ENCODE measurements around the gene PLA2G15. TPM values are rescaled to one million over a fixed set of nuclear protein-coding genes. Genes with fewer than 3 reads are reported as not detected.

The PLA2G15 gene
- total RNA-seq, 1 experiment from 2014 or later: 24.1 TPM

DNA sequence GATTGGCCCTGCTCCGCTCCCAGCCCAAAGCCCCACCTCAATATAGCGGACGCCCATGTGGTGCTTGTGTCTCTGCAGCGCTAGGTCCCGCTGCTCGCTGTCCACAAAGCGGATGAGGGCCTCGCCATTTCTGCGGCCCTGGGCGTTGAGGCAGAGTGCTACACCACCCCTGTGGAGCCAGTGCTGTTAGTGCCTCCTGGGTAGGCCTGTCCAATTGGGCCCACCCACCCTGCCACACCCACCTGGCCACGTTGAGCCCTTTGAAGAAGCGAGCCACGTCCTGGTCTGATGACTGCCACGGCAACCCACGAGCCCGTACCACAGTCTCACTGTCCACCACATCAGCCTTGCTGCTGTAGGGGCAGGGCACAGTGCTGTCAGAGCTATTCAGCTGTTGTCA, 12.8 kb upstream of the PLA2G15 start:
- no peak for DNase-seq (ENCODE audit: low read depth)

DNA sequence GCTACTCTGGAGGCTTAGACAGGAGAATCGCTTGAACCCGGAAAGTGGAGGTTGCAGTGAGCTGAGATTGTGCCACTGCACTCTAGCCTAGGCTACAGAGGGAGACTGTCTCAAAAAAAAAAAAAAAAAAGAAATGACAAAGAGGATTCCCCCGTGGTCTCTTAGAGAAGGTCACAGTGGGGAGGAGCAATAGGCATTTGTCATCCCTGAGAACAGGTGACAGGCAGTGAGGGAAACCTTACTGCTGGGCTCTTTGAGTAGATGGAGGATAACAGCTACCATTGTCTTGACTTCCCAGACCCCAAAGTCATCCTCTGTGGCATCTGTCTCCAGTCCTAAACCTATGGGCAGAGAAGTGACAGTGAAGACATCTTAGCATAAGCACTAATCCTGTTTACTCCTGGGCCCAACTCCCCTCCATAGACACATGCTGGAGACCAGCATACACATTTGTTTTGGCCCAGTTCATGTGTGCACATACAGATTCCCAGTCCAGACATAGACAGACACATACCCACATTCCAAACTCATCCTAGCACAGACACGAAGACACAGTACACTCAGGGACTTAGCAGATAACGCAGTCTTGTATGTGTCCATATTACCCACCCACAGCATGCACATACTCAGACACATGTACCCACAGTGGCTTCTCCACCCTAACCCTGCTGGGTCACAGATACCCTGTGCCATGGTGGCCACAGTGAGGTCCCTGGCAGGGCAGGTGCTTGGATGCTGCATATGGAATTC, 11.9 kb upstream of the PLA2G15 start:
- no peak for DNase-seq (ENCODE audit: low read depth)

DNA sequence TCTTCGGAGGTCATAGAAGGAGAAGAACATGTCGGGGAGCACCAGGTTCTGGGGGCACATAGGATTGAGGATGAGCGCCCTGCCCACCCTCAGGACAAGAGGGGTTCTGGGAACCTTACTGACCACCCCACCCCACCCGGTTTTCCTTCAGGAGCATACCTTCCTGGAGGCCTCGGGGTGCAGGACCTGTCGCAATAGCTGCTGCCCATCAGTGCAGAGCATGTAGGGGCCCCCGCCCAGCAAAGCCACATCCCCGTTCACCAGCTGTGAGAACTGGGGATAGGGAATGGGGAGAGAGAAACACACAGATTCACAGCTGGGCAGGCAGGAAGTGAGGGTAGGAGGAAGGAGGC, 11.4 kb upstream of the PLA2G15 start:
- no peak for DNase-seq (ENCODE audit: low read depth)

DNA sequence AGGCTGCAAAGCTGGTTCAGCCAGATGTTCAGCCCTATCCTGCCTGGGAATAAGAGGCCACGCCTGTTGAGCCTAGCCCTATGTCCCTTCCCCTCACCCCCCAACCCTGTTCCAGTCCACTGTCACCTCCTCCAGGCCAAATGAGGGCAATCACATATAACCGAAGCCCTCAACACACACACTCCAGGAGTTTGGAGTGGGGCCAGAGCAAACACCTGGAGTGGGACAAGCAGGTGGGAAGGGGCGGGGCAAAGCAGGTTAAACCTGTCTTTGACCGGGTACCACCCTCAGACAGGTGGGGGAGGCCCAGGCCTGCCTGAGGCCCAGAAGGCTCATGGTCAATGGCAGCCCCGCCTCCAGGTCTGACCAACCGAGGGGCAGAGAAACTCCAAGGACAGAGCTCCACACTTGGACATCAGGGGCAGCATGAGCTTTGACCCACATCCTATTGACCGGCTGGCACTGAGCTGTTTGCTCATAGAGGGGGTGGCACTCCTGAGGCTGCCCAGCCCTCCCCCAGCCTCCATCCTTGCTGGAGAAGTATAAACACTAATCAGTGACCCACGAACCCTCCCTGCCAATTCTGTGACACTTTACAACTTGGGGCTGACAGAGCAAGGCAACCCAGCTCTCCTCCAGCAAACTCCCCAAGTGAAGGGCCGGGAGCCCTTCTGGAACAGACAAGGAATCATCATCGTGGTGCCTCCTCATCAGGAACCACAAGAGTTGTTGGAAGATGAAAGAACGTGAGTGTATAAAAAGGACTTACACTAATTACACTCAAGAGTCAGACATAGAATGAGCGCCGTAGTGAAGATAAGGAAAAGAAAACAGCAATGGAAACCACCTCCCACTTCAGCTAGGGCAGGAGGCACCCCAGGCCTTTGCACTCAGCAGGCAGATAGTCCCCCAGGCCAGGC, 10.7 kb upstream of the PLA2G15 start:
- peak; percentile 21 for DNase-seq (ENCODE audit: low read depth)

DNA sequence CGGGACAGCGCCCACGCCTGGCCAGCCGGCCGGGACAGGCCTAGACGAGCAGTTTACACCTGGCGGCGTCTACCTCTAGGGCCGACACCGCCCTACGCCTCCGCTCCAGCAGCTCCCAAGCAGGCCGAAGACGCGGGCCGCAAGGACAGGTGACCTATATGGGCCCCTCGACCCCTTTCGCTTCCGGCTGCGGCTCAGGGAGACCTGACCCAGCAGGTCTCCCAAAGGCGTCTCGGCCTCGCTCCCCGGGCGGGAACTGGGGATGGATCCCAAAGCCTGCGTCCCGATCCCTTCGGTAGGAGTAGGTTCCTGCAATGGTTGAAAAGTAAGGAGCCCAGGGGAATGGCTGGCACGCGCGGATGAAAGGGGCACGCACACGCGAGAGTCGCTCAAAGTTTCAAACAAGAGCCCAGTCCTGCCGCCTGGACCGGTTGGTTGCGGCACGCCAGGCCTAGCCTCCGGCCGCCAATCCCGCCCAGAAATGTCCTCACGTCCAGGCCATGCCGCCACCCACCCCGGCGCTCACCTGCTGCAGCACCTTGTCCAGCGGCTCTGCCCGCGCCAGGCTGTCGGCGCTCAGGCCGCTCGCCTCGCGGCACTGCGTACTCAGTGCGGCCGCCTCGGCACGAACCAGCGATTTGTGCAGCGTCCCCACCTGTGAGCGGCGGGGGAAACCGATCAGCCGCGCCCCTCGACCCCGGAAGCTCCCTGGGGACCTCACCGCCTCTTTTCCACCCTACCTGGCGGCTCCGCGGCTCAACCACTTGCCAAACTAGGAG, 9.9 kb upstream of the PLA2G15 start:
- DNase-seq (ENCODE audit: low read depth): no peak

DNA sequence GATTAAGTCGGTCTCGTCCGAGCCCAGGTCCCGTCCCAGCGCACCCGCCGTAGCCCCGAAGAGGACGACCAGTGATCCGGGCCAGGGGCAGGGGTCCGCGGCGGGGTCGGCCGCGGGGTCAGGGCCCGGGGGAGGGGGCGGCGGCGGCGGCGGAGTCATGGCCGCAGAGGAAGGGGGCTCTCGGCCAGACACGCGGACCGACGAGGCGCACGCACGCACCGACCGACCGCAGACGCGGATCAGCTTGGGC, 9.4 kb upstream of the PLA2G15 start, which contains the start of gene ESRP2:
Gene ESRP2, minus strand, starts transcription at position 241 of the 250 bp plus-strand sequence. Its CDS starts 82 bp downstream, at position 159.
- no peak for DNase-seq (ENCODE audit: low read depth)

DNA sequence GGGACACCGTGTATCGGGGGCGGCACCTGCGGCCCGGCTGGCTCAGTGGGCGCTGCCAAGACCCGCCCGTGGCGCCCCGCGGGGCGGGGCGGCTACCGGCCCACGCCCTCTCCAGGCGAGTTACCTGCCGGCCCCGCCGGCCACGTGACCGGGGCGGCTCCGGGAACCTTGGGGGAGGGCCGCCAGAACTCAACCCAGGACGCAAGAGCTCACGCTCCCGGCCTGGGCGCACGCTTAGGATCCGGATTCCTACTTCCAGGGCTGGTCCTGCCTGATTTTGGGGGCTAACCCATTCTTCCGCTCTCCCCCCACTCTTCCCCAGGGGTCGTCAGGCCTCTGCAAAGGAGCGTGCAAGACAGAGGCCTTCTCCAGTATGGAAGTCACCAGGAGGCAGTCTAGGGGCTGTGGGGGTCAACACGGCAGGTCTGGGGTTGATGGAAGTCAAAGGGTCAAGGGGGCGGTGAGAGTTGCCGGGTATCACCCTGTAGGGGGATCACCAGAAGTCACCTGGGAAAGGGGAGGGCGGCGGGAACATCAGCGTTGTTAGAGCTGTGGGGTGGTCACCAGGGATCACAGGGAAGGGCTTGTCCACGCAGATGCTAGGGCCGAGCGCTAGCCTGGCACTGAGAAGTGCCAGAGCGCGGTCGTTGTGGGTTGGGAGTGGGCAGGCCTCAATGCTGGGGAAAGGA, 8.9 kb upstream of the PLA2G15 start:
- no peak for DNase-seq (ENCODE audit: low read depth)

DNA sequence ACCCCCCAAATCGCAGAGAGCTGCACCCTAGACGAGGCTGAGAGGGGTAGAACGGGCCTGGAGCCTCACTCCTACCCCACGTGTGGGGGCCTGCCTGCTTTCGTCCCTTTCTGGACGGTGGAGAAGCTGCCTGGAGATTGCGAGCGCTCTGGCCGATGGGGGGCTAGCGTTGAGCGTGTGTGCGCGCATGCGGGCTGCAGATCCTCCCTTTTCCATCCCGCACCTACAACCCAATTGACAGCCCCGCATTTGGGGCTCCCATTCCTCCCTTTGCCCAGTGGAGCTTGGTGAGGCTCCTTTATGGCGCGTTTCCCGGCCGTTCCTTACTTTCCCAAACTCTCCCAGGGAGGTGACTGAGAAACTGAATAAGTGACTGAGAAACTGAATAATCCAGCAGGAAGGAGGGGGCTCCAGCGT, 8.3 kb upstream of the PLA2G15 start:
- no peak for DNase-seq (ENCODE audit: low read depth)

DNA sequence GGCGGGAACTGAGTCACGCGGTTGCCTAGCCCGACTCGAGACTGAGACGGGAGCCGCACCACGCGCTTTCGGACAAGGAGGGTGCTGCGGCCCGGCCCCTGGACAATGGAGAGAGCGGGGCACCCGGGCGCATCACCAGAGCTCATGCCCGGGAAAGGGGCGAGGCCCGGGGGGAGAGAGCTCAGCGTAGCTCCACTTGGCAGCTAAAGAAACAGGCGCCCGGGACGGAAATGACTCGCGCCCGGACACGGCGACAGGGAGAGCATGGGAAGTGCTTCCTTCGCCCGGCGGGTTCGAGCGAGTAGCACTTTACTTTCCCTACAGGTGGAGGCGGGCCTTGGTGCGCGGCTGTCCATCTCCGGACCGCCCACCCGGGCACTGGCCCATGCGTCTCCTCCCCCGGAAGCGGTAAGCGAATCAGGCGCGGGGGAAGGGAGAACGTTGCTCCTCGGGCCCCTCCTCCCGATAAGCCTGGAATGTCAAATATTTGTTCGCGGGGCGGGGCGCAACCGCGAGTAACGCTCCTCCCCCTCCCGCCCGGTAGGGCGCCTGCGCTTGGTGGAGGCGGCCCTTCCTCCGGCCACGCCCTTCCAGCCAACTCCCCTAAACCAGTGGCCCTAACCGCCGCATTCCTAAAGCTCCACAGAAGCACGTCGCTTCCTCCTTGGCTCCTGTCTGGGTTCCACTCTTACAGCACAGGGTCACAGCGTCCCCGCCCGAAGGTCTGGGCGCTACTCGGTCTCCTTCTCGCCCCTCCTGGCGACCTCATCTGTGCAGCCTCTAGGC, 7.7 kb upstream of the PLA2G15 start:
- peak; percentile 99 for DNase-seq (ENCODE audit: low read depth)

DNA sequence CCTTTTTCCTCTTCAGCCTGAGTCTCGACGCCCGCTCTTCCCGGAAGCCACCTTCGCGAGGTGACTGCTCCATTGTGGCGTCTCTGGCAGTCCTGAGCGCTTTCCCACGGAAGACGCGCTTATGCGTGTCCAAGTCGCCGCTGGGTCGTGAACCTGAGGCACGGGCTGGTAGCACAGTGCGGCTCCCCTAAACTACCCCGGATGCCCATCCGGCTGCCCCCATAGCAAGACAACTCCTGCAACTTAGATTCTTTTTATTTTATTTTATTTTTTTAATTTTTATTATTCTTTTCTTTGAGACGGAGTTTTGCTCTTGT, 7.2 kb upstream of the PLA2G15 start:
- no peak for DNase-seq (ENCODE audit: low read depth)

DNA sequence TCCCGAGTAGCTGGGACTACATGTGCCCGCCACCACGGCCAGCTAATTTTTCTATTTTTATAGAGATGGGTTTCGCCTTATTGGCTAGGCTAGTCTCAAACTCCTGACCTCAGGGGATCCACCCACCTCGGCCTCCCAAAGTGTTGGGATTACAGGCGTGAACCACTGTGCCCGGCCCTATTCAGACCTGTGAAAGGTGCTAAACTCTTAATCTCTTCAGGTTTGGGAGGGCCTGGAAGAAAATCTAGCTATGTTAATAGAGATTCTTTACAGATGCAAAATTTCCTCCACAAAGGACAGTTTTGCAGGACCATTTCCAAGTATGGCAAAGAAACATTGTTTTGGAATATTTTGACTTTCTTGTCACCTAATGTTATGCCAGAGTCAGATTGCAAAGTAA, 3.1 kb upstream of the PLA2G15 start:
- no peak for DNase-seq (ENCODE audit: low read depth)

DNA sequence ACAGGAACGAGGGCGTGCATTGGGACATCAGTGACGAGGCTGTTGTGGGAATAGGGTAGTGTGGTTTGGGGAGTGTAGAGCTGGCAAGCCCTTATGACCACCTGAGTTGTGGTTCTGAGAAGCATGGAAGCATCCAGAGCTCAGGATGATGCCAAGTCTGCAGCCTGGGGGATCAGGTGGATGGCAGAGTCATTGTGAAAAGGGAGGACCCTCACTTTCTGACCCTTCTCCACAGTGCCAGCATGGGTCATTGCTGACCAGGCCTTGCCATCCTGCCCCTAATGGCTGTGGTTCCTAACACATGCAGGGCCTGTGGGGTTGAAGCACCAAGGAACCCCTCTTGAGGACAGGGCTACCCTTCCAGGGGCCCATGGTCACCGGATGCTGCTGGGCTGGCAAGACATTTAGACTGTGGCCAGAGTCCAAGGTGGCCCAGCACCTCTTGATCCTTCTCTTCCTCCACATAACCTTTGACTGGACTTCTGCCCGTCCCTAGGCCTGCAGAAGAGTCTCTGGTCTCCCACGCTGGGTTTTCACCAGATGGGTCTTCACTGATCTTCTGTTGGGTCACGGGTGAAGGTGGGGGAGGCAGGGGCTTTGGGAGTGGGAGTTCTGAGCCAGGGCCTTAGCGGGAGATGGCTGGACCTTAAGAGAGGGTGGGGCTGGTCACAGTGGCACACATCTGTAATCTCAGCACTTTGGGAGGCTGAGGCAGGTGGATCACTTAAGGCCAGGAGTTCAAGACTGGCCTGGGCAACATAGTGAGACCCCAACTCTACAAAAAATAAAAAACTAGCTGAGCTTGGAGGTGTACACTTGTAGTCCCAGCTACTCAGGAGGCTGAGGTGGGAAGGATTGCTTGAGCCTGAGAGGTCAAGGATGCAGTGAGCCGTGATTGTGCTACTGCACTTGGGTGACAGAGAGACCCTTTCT, 2.0 kb upstream of the PLA2G15 start:
- DNase-seq (ENCODE audit: low read depth): no peak

DNA sequence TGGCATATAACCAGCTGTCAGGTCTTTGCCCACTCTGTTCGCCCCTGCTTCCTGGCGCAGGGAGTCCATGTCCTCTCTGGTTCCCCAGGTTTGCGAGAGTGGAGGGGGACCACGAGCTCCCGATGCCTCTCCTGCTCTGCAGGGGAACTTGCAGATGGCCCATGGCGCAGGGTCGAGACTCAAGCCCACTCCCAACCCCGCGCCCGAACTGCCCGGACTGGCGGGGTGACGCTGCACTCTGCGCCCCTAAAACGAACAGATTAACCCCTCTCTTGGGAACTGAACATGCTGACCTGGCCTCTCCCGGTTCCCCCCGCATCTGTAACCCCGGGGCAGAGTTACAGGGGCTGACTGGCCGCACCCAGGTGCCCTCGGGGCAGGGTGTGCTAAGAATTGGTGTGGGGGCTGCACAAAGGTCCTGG, 681 bp upstream of the PLA2G15 start:
- no peak for DNase-seq (ENCODE audit: low read depth)

DNA sequence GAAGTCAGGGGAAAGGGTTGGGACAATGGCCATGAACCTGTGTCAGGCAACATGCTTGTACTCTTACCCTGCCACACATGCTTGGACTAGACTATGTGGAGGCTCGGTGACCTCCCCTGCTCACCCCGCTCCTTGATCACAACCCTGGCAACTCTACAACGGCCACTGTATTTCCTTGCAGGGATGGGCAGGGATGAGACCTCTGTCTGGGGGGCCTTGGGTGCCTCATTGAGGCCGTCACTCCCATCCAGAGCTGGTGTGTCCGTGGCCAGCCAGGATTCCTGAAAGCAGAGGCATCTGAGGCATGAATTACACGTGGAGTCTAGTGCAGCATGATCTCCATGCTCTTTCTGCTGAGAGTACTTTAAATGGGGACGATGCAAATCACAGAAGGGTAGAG, 948 bp downstream of the PLA2G15 start:
- DNase-seq (ENCODE audit: low read depth): no peak

DNA sequence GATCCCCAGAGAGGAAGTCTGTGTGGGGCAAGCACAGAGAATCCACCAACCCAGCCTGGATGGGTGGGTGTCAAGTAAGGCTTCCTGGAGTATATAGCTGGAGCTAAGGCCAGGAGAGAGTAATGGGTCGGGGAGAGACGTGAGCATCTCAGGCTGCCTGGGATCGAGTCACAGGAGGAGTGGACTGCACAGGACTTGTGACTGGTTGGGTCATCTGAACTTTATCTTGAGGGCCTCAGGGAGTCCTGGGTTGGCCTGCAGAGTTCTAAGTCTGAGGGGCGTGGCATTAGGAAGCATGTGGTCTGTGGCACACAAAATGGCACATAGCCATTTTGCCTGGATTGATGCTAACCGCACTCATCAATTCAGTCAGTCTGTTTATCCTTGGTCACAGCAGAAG, 1.5 kb downstream of the PLA2G15 start:
- no peak for DNase-seq (ENCODE audit: low read depth)

DNA sequence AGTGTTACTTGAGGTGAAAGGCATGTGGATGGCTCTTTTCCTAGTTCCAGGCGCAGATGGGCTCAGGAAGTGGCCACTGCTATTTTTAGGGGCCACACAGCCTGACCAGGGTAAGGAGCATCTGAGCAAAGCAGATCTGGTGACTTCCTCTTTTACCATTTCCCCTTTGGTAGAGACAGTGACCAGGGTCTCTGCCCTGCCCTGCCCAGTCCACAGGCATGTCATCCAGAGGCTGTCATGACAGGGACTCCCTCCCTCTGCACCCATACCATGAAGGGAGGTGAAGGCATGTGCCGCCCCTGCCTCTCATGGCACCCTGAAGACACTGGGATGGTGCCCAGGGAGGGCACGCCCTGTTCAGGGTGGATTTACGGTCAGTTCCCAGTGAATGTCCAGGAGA, 2.2 kb downstream of the PLA2G15 start:
- no peak for DNase-seq (ENCODE audit: low read depth)

DNA sequence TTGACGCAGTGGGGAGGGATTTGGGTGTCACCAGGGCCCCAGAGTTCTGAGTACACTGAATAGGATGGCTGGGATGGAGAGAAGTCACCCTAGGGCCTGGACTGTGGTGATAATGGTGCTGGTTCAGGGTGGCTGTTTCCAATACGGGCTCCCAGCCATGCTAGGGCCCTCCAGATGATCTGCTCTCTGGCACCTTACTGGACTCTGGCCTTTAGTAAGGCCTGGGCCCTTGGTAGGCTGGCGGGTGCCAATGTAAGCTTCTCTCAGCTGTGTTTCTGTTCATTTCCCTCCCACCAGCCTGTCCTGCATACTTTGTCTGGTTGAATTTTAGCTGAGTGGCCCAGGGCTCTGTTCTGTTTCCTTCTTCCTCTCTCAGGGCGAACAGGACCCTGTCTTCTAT, 2.8 kb downstream of the PLA2G15 start:
- DNase-seq (ENCODE audit: low read depth): no peak

DNA sequence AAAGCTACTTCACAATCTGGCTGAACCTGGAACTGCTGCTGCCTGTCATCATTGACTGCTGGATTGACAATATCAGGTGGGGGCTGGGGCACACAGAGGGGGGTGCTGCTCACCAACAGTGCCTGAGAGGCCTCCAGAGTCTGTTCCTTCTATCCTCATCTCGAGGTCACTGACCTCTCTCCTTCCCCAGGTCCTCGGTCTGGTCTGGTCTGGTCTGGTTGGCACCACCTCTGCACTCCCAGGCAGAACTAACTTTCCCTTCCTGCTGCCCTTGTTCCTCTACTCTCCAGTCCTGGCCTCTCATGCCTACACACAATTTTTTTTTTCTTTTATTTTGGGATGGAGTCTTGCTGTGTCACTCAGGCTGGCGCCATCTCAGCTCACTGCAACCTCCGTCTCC, 4.2 kb downstream of the PLA2G15 start:
- DNase-seq (ENCODE audit: low read depth): no peak

DNA sequence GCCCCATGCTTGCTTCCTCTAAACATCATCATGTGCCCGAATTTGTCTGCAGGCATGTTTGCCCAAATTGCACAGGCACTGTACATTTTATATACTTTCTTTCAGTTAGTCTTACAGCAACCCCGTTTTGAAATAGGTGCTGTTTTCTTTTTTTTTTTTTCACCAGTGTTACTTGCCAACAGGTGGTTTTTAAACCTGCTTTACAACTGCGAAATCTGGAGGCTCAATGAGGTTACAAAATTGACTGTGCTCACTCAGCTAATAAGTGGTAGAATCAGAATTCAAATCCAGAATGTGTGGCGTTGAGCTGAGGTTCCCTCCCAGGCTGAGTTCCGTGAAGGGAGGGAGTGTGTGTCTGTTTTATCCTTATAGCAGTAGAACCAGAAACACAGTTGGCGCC, 5.8 kb downstream of the PLA2G15 start:
- no peak for DNase-seq (ENCODE audit: low read depth)

DNA sequence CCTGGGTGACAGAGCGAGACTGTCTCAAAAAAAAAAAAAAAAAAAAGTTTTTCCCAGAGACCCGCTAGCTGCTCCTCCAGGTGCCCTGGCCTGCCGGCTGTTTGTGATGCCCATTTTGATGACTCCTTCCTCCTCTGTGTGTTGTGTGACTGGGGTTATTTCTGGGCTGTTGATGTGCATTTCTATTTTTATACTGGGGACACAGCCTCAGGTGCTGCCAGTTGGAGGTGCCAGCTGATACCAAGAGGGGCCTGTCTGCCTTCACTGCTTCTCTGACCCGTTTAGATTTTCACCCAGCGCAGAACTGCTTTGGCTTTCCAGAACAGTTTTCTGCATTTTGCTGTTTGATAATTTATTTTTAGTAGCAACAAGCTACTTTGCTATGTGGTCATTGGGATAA, 6.7 kb downstream of the PLA2G15 start:
- DNase-seq (ENCODE audit: low read depth): no peak
